Measurements from ENCODE around the gene RAB44. TPM values are rescaled to one million over a fixed set of nuclear protein-coding genes. Genes with fewer than 3 reads are reported as not detected.

RAB44 gene
- total and polyA plus RNA-seq, 2 of the 4 experiments (the other 2 are of a cell fraction): 0.03 TPM; not detected in 1

- Histone ChIP-seq H2BK120ac (ENCODE audit: low read depth, low read length) (peak overlapping the region; percentile 45), H2AFZ (replicated peaks; ENCODE audit: low read length, poor library complexity) (no peak overlapping the region), H3K36me3 (ENCODE audit: control insufficient read depth, insufficient read depth, low read length) (no peaks in the 10 kb centered on the region), H3K4me1 (ENCODE audit: control insufficient read depth, insufficient read depth, low read length) (peaks cover 14% of the 10 kb centered on the region), H3K4ac (ENCODE audit: low read depth, low read length) (peak overlapping the region; percentile 55), H3K4me3 (ENCODE audit: insufficient read depth, low read depth, low read length) (no peak overlapping the region), H3K56ac (ENCODE audit: extremely low read depth, insufficient read depth, low read length) (no peak overlapping the region), H2BK5ac (ENCODE audit: low read depth, low read length, poor library complexity, severe bottlenecking) (no peak overlapping the region), H2BK20ac (ENCODE audit: low read depth, low read length) (peak overlapping the region; percentile 72), H3K14ac (replicated peaks; ENCODE audit: low read depth, low read length) (peak overlapping the region; percentile 63; the same call in 1 of the 2 replicates), H2BK15ac (ENCODE audit: low read depth, low read length) (peak overlapping the region; percentile 46; the same call in 1 of the 3 replicates), H3K9me3 (ENCODE audit: control insufficient read depth, insufficient read depth, low read length) (no peaks in the 10 kb centered on the region), H4K91ac (ENCODE audit: insufficient read depth, low read depth, low read length) (peak overlapping the region; percentile 42; the same call in 1 of the 2 replicates), H2AK9ac (replicated peaks; ENCODE audit: low read depth, low read length, poor library complexity) (no peak overlapping the region), H3K18ac (ENCODE audit: low read depth, low read length) (no peak overlapping the region), H4K8ac (ENCODE audit: low read depth in 2 of 2, low read length in 2 of 2) (no peak overlapping the region), H4K20me1 (ENCODE audit: insufficient read depth, low read length) (no peaks in the 10 kb centered on the region), H4K5ac (ENCODE audit: low read depth, low read length) (no peak overlapping the region), H2AK5ac (ENCODE audit: low read depth, low read length) (0 out of 2 replicates have a peak overlapping the region, but pooled peaks have one; percentile 35), H3K23ac (ENCODE audit: low read depth, low read length) (0 out of 2 replicates have a peak overlapping the region, but pooled peaks have one; percentile 14), H3K9ac (ENCODE audit: low read depth, low read length) (no peak overlapping the region), H3K27me3 (ENCODE audit: control insufficient read depth, insufficient read depth, low read length) (no peaks in the 10 kb centered on the region), H3K4me2 (ENCODE audit: low read depth, low read length) (no peak overlapping the region), H3K79me1 (ENCODE audit: low read depth in 1 of 2, low read length in 2 of 2) (peaks cover 0 to 22% of the 10 kb centered on the region in 2 experiments; a peak in 2 of 4 replicates), H3K27ac (ENCODE audit: insufficient read depth, low read length) (no peak overlapping the region), H3K9me1 (ENCODE audit: insufficient read depth, low read length) (peaks cover 19% of the 10 kb centered on the region)
- no peak for DNase-seq
- dilution Hi-C loops (cut with HindIII; ENCODE audit: low sequenced_read_pairs, unreplicated experiment) (no loop called here), intact Hi-C loops (cut with micrococcal nuclease) (no loop called here), in situ Hi-C loops (cut with MboI; ENCODE audit: low sequenced_read_pairs) (no loop called here)
- 100% methylated on average over 1 of the region's 4 CpGs; no CpG with 5 or more reads in 1 of the 2 experiments for WGBS, 2 experiments (ENCODE audit: extremely low coverage in 2 of 2, insufficient read length in 1 of 2)
- no TSS peak for BruUV-seq (replicated peaks)
- TF ChIP-seq CEBPB (IDR thresholded peaks at IDR 0.05; ENCODE audit: low read depth, low read length): no peak
- TF ChIP-seq NFE2L2 (IDR thresholded peaks at IDR 0.05; ENCODE audit: low read depth, low read length): 0 out of 2 replicates have a peak, but pooled peaks have one; percentile 49
- CTCF ChIA-PET: no interaction called here
- POLR2A ChIA-PET (ENCODE audit: unreplicated experiment): no interaction called here
- no peak for ATAC-seq (ENCODE audit: low read depth)
These were observed 33.9 kb upstream of the RAB44 start for GRCh38 chr6:36663504-36664446.

All from IMR-90 (cell line).